ENCODE measurements around the gene UNC80.
A peak's percentile ranks its signal among the peaks of the same experiment; 100 is the strongest.

The UNC80 gene

DNA sequence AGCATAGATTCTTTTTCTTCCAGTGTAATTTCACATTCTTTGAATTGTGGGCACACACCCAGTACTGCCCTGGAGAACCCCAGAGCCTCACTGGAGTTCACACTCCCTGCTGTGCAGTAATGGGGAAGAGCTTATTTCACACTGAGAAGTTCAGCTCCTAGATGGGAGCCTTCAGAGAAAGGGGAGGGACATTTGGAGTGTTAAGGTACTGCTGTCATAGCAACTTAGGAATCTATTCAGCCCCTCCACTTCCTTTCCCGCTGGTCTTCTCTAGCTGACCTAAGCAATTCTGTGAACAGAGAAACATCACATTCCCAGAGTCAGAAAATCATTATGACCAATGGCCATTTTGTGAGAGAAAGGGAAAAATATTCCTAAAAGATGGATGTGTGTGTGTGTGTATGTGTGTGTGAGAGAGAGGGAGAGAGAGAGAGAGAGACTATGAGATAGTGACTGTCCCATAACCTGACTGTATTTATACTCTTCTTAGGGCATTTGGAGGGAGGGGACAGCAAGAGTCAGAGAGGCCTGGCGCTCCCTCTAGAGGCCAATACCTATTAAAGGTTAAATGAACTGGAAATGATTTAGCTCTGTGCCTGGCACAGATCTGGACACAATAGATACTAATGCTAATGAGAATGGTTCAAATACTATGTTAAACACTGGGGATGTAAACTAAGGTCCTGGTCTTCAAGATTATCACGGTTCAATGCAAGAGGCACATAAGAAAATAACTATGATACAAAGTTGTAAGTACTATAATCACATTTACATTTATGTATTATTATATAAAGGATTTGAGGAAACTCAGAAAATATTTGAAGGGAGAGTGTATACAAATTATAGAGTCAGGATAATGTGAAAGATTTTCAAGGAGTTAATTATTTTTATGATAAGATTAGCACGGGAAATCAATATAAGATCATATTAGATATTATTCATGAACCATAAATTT is 189.3 kb downstream of the UNC80 start:
- peak in 1 of 2 donors; percentile 2 for DNase-seq (ENCODE audit: extremely low read depth in 1 of 2, low read depth in 1 of 2)

DNA sequence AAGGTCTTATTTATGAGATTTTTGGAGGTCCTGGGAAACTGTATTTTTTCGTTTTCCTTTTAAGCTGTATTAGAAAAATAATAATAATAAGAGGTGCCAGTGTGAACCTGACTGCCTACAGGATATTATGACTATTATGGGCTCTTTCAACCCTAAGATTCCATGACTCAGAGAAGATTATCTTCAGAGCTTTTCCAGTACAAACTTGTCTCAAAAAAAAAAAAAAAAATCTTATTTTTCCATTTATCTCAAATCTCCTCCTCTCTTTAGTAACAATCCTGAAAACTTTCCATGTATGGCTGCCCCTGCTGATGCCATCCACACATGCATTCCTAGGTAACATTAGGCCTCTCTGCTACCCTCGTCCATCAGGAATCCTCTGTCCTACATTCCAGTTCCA is 194.1 kb downstream of the UNC80 start:
- no peak for DNase-seq (ENCODE audit: extremely low read depth in 1 of 2, low read depth in 1 of 2)

DNA sequence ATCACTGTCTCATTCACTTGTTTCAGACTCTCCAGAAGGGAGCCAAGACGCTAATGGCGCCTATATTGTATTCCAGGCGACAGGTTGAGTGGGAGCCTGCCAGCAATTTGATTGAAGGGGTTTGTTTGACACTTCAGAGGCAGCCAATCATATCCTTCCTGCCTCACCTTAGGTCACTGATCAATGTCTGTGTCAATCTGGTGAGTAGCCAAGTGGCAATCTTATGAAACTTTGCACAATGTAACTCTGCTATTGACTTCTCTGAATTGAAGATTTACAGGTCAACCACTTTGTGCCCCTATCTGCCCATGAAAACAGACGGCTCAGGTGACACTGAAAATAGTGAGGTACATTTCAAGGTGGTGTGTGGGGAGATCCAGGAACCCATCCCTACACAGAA is 198.1 kb downstream of the UNC80 start:
- no peak for DNase-seq (ENCODE audit: extremely low read depth in 1 of 2, low read depth in 1 of 2)

DNA sequence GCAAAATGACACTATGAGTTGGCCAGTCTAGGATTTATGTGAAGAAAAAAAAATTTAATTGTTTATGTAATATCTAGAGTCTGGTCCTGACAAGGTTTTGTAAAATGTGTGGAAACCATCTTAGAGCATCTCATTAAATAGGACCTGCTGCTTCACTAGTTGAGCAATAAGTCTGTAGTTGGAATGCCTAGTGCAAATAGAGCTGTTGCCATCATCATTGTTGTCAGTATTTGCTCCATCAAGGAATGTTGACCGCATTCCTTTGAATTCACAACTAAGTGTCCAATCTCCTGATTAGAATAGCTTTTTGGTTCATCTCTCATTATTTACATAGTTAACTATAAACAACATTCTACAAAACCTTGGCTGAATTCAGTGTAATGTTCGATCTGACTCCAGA is 198.6 kb downstream of the UNC80 start:
- no peak for DNase-seq (ENCODE audit: extremely low read depth in 1 of 2, low read depth in 1 of 2)

DNA sequence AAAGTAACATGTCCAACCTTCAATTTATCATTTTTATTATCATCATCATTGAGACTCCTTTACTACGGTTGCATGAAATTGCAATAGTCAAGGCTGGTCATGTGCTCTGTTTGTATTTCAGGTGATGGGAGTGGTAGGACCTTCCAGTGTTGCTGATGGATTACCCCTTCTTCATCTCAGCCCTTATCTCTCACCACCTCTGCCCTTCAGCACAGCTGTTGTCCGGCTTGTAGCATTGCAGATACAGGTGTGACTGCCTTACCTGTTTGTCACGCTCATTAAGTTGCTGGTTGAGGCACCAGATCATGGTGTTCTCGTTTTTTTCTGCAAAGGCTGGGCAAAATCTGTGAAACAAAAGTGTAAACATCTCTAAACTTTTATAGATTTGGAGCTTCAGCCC is 199.1 kb downstream of the UNC80 start:
- no peak for DNase-seq (ENCODE audit: extremely low read depth in 1 of 2, low read depth in 1 of 2)

DNA sequence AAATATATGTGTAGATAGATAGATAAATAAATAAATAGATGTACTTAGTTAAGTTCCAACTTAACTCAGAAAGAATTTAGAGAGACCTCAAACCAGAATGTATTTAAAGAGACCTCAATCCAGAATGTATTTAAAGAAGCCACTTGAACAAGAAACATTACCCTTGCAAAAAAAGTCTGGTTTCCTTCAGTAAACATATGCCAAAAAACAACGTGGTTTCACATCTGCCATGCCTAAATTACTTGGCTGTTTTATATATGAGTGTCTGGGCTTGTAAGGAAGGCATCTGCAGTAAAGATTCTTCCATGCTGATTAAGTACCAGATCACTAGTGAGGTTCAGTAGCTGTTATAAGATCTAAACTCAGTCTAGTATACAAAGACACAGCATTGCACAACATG is 201.7 kb downstream of the UNC80 start:
- DNase-seq (ENCODE audit: extremely low read depth in 1 of 2, low read depth in 1 of 2), result no peak

DNA sequence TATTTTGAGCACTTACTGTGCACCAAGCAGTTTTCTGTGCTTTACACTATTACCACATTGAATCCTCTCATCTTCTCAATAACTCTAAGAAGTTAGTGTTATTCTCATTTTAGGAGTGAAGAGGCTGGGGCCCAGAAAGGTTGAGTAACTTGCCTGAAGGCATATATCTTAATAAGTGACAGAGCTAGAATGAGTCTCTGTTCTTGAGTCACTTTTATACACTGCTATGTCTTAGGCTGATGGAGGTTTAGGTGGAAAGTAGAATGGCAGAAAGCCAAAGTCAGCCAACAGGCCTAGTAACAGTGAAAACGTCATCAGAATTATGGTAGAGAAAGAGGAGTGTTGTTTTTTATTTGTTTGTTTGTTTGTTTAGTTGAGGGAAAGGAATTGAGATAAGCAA is 202.9 kb downstream of the UNC80 start:
- no peak for DNase-seq (ENCODE audit: extremely low read depth in 1 of 2, low read depth in 1 of 2)

DNA sequence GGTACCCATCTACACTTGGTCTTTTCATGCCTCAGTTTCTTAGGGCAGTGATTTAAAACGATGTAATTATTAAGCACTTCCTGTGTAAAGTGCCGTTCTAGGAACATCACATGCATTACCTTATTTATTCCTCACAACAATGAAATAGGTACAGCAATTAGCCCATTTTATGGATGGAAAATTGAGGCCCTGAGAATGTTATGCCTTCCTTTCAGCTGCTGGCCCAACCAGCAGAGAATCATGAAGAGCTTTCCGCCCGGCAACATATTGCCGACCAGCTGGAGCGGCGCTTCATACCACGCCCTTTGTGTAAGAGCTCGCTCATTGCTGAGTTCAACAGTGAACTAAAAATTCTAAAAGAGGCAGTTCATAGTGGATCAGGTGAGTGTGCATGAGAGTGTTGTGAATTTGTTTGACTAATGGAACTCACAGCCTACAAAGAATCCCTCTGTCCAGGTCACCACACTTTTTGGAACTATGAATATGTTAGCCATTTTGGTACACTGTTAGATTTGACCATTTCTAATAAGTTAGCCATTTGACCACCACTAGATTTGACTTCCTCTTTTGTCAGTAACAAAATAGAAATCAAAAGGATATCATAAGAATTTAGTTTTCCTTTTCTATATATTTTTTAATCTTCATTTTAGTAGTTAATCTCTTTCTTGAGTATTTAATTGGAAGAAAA is 205.2 kb downstream of the UNC80 start:
- DNase-seq (ENCODE audit: extremely low read depth in 1 of 2, low read depth in 1 of 2), result no peak

DNA sequence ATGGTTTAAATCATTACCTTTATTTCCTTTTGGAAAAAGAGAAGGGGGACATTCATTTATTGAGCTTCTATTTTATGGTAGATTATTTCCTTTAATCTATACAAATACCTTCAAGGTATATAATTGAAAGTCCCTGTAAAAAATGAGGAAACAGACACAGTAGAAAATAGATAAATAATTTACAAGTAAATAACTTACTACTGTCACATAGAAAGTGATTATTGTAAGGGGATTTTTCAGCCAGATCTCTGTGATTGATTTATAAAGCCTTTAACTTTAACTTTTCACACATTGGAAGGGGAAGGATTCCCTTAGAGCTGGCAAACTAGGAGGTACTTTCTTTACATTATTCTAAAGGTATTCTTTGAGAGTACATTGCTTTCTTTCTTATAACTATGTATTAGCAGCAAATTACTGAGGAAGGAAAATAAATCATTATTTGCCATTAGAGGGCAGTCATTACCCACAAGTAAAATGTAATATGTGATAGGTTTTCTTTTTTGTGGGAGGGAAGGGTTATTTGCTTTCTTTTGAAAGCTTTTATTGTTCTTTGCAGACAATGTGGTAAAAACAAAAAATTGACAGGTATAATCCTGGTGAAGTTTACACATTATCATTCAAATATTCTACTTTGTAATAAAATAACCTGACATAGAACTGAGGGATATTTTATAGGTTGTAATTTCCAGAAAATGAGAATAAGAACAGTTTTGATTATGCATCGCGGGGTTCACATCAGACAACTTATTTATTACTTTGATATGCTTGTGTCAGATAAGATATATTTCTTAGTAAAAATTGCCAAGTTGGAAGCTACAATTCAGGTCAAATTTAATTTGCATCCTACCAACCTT is 206.0 kb downstream of the UNC80 start:
- DNase-seq (ENCODE audit: extremely low read depth in 1 of 2, low read depth in 1 of 2), result no peak

DNA sequence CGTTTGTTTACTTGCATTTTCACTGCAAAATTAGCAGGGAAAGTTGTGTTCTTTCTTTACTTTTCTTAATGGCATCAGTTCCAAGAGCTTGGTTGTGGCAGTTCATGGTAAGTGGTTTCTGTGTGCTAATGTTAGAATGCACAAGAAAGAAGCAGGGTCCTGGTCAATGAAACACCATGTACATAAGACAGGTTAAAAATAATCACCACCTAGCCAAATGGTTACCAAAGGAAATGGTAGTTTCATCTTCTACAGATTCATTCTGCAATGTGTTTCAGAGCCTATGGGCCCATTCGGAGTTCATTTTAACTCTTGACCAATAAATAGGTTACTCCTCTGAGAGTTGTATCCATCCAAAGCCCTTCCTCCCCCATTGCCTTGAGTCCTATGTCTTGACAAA is 212.7 kb downstream of the UNC80 start:
- no peak for DNase-seq (ENCODE audit: extremely low read depth in 1 of 2, low read depth in 1 of 2)

DNA sequence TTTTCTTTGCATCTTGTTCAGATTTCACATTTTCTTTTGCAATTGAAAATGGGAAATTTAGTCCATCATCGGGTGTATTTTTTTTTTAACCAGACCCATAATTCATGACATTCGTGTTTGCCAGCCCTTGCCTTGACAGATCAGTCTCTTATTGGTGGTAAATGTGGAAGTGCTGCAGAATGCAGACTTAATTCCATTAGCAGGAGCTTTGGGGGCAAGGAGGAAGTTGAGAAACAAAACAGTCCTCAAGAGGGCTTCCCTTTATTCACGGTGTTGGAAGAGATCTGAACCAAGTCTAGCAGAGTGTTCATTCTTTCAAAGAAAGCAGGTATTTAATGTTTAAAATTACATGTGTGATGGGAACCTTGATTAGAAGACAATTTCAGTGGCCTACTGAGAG is 214.2 kb downstream of the UNC80 start:
- no peak for DNase-seq (ENCODE audit: extremely low read depth in 1 of 2, low read depth in 1 of 2)

DNA sequence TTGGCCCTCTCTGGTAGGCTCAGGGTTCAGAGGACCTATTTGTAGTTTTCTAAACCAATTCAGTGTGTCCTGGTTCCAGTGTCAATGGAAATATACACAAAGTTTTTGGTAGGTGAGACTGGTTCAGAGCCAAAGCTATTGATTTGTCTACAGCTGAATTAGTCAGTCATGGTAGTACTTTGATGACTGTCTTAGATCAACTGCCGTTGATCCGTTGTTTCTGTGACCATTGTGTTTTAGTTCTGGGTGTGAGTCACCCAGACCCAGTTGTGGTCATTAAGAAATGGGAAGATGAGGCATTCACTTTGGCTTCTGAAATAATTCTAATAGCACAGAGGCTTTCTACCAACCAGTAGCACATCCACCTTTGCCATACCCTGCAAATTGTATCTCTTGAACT is 214.8 kb downstream of the UNC80 start:
- no peak for DNase-seq (ENCODE audit: extremely low read depth in 1 of 2, low read depth in 1 of 2)

DNA sequence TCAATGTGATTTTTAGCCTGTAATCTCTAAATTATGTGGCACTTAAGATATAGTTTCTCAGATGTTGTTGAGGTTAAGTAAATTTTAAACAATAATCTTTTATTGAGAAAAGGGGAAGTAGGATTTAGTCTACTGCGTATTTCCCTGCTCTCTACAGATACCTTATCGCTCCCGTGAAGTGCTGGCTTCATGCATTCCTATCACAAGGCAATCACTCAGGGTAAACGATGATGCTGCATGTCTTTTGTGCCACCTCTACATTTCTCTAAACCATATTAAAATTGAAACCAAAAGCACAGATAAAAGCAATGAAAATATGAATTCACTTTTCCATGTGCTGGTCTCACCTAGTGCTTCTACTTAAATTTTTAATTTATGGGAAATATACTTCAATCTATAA is 216.4 kb downstream of the UNC80 start:
- no peak for DNase-seq (ENCODE audit: extremely low read depth in 1 of 2, low read depth in 1 of 2)

DNA sequence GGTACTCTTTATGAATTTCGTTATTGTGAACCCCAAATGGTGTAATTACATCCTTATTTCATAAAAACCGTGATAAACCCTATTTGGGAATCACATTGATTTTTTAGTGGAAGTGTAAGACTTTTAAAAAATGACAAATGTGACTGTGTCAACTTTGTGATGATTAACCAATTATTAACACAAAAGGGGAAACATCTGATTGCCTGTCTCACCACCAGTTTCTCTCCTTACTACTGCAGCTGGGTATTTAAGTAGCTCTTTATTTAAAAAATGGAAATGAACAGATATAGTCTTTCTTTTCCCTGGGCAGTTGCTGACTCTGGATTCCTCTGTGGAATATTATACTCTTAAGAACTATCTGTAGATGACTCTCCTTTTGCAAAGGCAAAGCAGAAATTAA is 219.2 kb downstream of the UNC80 start:
- DNase-seq (ENCODE audit: extremely low read depth in 1 of 2, low read depth in 1 of 2), result no peak

DNA sequence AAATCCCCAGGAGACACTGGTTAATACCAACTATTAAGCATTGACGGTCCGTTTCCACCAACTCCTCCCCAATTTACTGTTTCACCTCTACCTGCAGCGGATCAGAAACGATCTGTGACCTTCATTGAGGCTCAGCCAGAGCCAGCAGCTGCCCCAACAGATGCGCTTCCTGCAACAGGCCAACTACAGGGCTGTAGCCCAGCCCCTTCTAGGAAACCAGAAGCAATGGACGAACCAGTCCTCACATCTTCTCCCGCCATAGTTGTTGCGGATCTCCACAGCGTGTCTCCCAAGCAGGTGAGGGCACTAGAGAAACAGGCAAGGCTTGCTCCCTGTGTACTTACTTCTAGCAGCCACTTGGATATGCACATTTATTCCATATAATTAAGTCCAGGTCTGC is 222.3 kb downstream of the UNC80 start:
- no peak for DNase-seq (ENCODE audit: extremely low read depth in 1 of 2, low read depth in 1 of 2)

DNA sequence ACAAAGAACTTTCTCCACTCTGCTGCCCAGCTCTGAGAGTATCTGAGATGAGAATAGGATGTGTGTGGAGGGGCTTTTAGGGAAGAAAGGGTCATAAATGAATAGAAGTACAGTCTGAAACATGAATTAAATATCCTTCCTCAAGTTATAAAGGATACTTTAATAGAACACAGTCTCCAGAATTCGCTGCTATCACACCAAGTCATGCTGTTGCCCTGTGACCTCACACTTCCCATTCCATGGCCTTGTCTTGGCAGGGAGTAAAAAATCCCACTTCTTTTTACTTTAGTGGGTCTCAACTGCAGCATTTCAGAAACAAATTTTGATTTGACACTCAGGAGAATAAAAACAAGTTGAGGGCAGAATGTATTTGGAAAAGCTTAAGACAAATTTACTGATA is 227.0 kb downstream of the UNC80 start:
- DNase-seq (ENCODE audit: extremely low read depth in 1 of 2, low read depth in 1 of 2), result no peak

DNA sequence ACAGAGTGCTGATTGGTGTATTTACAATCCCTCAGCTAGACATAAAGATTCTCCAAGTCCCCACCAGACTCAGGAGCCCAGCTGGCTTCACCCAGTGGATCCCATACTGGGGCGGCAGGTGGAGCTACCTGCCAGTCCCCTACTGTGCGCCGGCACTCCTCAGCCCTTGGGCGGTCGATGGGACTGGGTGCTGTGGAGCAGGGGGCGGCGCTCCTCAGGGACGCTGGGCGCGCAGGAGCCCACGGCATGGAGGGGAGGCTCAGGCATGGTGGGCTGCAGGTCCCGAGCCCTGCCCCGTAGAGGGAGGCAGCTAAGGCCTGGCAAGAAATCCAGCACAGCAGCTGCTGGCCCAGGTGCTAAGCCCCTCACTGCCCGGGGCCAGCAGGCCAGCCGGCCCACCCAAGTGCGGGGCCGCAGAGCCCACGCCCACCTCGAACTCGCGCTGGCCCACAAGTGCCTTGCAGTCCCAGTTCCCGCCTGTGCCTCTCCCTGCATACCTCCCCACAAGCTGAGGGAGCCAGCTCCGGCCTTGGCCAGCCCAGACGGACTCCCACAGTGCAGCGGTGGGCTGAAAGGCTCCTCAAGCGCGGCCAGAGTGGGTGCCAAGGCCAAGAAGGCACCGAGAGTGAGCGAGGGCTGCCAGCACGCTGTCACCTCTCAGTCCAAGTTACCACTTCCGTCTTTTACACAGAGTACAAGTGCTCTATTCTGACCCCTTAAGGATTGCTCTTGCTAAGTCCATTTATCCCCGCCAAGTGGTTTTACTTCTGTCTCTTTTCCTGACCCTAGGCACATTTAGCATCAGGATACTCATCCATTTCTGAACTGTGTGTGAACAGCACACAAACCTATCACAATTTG is 229.1 kb downstream of the UNC80 start:
- no peak for DNase-seq (ENCODE audit: extremely low read depth in 1 of 2, low read depth in 1 of 2)

DNA sequence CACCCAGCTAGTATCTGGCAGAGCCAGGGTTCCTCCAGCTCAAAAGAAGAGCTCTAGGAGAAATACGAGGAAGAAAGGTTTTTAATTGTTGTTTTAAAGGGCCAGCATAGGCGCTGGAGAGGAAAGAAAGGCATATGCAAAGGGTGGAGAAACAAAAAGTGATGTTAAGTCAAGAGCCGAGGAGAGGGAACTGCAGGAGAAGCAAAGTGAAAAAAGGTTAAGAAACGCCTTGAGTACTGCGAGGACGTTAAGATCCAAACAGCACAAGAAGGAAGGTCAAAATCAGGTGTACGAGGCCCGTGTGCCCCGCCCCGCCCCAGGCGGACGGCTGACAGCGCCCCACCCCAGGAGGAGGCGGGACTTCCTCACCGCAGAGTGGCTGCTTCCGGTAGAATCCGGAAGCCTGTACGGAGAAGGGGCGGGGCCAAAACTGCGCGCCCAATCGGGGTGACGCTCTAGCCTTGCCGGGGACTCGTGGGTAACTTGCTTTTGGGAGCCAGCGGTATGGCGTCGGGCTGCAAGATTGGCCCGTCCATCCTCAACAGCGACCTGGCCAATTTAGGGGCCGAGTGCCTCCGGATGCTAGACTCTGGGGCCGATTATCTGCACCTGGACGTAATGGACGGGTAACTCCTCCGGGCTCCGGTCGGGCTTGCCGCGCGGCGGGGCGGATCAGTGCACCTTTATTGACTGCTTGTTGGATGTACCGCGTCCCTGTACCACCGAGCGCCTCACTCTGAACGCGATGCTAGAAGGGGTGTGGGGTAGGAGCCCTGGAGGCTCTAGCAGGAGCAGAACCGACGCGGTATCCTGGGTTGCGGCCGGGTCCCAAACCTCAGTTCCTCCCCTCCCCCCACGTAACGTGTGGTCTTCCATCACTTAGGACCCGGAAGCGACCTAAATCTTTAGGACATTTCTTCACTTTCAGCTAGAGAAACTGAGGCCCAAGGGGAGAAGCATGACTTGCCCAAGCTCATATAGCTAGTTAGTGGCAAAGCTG is 230.8 kb downstream of the UNC80 start, which contains the start of gene RPE:
RPE (plus strand) TSS at position 481 of the 1,000 bp plus-strand sequence; CDS start at position 505, 24 bp downstream.
- peak; percentile 94 to 98 for DNase-seq (ENCODE audit: extremely low read depth in 1 of 2, low read depth in 1 of 2)

DNA sequence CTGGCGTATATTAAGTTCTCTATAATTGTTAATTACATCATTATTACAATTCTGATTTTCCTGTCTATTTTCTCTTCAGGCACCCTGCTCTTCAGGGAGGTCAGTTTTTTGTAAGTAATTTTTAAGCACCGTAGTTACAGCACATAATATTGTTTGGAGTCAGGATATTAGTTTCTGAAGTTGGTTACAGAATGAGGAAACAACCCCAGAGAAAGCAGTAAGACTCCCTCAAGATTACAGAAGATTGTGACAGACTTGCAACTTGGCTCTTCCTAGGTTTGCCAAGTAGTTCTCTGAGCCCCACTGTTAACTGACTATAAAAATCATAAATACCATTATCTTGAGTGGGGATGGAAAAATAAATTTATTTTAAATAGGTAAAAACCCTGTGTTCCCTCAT is 231.7 kb downstream of the UNC80 start:
- no peak for DNase-seq (ENCODE audit: extremely low read depth in 1 of 2, low read depth in 1 of 2)

All from activated CD8-positive, alpha-beta memory T cell treated with anti-CD3 and anti-CD28 coated beads for 1 hour (primary cell).